IMR-90 (cell line): ENCODE data around the gene TACC3. TPM values are rescaled to one million over a fixed set of nuclear protein-coding genes. Genes with fewer than 3 reads are reported as not detected.
A peak's percentile ranks its signal among the peaks of the same experiment; 100 is the strongest.

ENCODE experiments used
- ATAC-seq: fragments of 200-7000 bp; cut with Tn5 transposase; 2 replicates; pipeline ENCODE4 v1.9.1; 2020; ENCODE audit warnings: low read depth, mild to moderate bottlenecking, moderate library complexity
- BruUV-seq: library from RNA; stranded (reverse); fragments of 400-500 nt; replicated peaks from 2 replicates; lab custom pipeline; 2021; lab: Mats Ljungman, UMichigan
- CTCF ChIA-PET: fragments of 300-600 bp; formaldehyde crosslinking; extraction: SDS; loops from one replicate; lab custom pipeline; 2021; ENCODE audit warnings: antibody characterized with exemption; lab: Yijun Ruan, JAX
- POLR2A ChIA-PET: fragments of 300-600 bp; sonication (Branson Sonifier 250); formaldehyde crosslinking; loops from one replicate; lab custom pipeline; 2022; ENCODE audit warnings: antibody characterized with exemption; ENCODE audit not compliant: unreplicated experiment; lab: Charles Lee
- DNase-seq: peaks from one replicate; pipeline ENCODE4 v3.0.0; 2013
- H2AFZ ChIP-seq: replicated peaks from 2 replicates; pipeline ENCODE3; 2013; ENCODE audit warnings: low read length, mild to moderate bottlenecking; ENCODE audit not compliant: poor library complexity
- H2AK5ac ChIP-seq: 2 replicates; pipeline ENCODE4 v1.6.1; 2013; ENCODE audit warnings: low read depth, low read length, inconsistent platforms
- H2AK9ac ChIP-seq: replicated peaks from 2 replicates; pipeline ENCODE3; 2013; ENCODE audit warnings: mild to moderate bottlenecking, low read depth, low read length, moderate library complexity; ENCODE audit not compliant: poor library complexity
- H2BK120ac ChIP-seq: 2 replicates; pipeline ENCODE4 v1.6.1; 2013; ENCODE audit warnings: low read depth, low read length, inconsistent platforms
- H2BK15ac ChIP-seq: 3 replicates; pipeline ENCODE4 v1.6.1; 2013; ENCODE audit warnings: low read depth, low read length, inconsistent platforms
- H2BK20ac ChIP-seq: 2 replicates; pipeline ENCODE4 v1.6.1; 2013; ENCODE audit warnings: low read depth, mild to moderate bottlenecking, inconsistent platforms, low read length, moderate library complexity
- H2BK5ac ChIP-seq: 2 replicates; pipeline ENCODE4 v1.6.1; 2013; ENCODE audit warnings: mild to moderate bottlenecking, low read depth, low read length, inconsistent platforms; ENCODE audit not compliant: poor library complexity, severe bottlenecking
- H3K14ac ChIP-seq: replicated peaks from 2 replicates; pipeline ENCODE4 v1.6.1; 2013; ENCODE audit warnings: low read depth, low read length, inconsistent platforms
- H3K18ac ChIP-seq: 2 replicates; pipeline ENCODE4 v1.6.1; 2013; ENCODE audit warnings: low read depth, low read length, control low read depth
- H3K23ac ChIP-seq: 2 replicates; pipeline ENCODE4 v1.6.1; 2013; ENCODE audit warnings: low read depth, low read length, inconsistent platforms
- H3K27ac ChIP-seq: 2 replicates; pipeline ENCODE4 v1.5.1; 2013; ENCODE audit warnings: mild to moderate bottlenecking, control low read depth, low read length; ENCODE audit not compliant: insufficient read depth
- H3K27me3 ChIP-seq: 2 replicates; pipeline ENCODE4 v1.6.1; 2013; ENCODE audit warnings: low read length; ENCODE audit not compliant: control insufficient read depth, insufficient read depth
- H3K36me3 ChIP-seq: 2 replicates; pipeline ENCODE4 v1.6.1; 2013; ENCODE audit warnings: low read length, mixed read lengths; ENCODE audit not compliant: control insufficient read depth, insufficient read depth
- H3K4ac ChIP-seq: 2 replicates; pipeline ENCODE4 v1.6.1; 2013; ENCODE audit warnings: low read depth, low read length, inconsistent platforms
- H3K4me1 ChIP-seq: 2 replicates; pipeline ENCODE4 v1.6.1; 2013; ENCODE audit warnings: low read length, mixed read lengths; ENCODE audit not compliant: control insufficient read depth, insufficient read depth
- H3K4me2 ChIP-seq: 2 replicates; pipeline ENCODE4 v1.6.1; 2013; ENCODE audit warnings: low read depth, mild to moderate bottlenecking, control low read depth, low read length, moderate library complexity
- H3K4me3 ChIP-seq: 2 replicates; pipeline ENCODE4 v1.5.1; 2013; ENCODE audit warnings: low read depth, mild to moderate bottlenecking, control low read depth, low read length, moderate library complexity; ENCODE audit not compliant: insufficient read depth
- H3K56ac ChIP-seq: 2 replicates; pipeline ENCODE4 v1.6.1; 2013; ENCODE audit warnings: low read length, inconsistent platforms; ENCODE audit not compliant: insufficient read depth; ENCODE audit errors: extremely low read depth
- H3K79me1 ChIP-seq, 2 experiments: 2 replicates each; pipeline ENCODE4 v1.6.1; 2013; ENCODE audit warnings: low read length in 2 of 2, inconsistent platforms in 1 of 2, low read depth in 1 of 2
- H3K9ac ChIP-seq: 2 replicates; pipeline ENCODE4 v1.6.1; 2013; ENCODE audit warnings: low read depth, low read length, control low read depth
- H3K9me1 ChIP-seq: 2 replicates; pipeline ENCODE4 v1.6.1; 2013; ENCODE audit warnings: low read length, inconsistent platforms; ENCODE audit not compliant: insufficient read depth
- H3K9me3 ChIP-seq: 2 replicates; pipeline ENCODE4 v1.6.1; 2013; ENCODE audit warnings: low read length; ENCODE audit not compliant: control insufficient read depth, insufficient read depth
- H4K20me1 ChIP-seq: 2 replicates; pipeline ENCODE4 v1.6.1; 2013; ENCODE audit warnings: low read length, inconsistent platforms; ENCODE audit not compliant: insufficient read depth
- H4K5ac ChIP-seq: 2 replicates; pipeline ENCODE4 v1.6.1; 2013; ENCODE audit warnings: mild to moderate bottlenecking, low read depth, low read length, control low read depth
- H4K8ac ChIP-seq, 2 experiments: 2 replicates each; pipeline ENCODE4 v1.6.1; 2013; ENCODE audit warnings: low read depth in 2 of 2, low read length in 2 of 2, control low read depth in 1 of 2, inconsistent platforms in 1 of 2
- H4K91ac ChIP-seq: 2 replicates; pipeline ENCODE4 v1.6.1; 2013; ENCODE audit warnings: low read depth, low read length, inconsistent platforms; ENCODE audit not compliant: insufficient read depth
- BHLHE40 ChIP-seq: fragments of 150-350 bp; IDR thresholded peaks from 2 replicates; pipeline ENCODE4 v1.6.1; 2016; ENCODE audit warnings: mild to moderate bottlenecking, low read depth, low read length
- CTCF ChIP-seq: conservative IDR thresholded peaks from 2 replicates; pipeline ENCODE4 v1.5.1; 2012; ENCODE audit warnings: mild to moderate bottlenecking, low read depth, low read length, improper control_type of control experiment
- MAFK ChIP-seq: IDR thresholded peaks from 2 replicates; pipeline ENCODE4 v1.6.1; 2012; ENCODE audit warnings: low read depth, low read length, improper control_type of control experiment
- MAZ ChIP-seq: IDR thresholded peaks from 2 replicates; pipeline ENCODE4 v1.6.1; 2012; ENCODE audit warnings: low read depth, mild to moderate bottlenecking, low read length, improper control_type of control experiment, moderate library complexity, borderline replicate concordance
- MXI1 ChIP-seq: IDR thresholded peaks from 2 replicates; pipeline ENCODE4 v1.6.1; 2012; ENCODE audit warnings: low read depth, mild to moderate bottlenecking, low read length, moderate library complexity, borderline replicate concordance
- NFE2L2 ChIP-seq: fragments of 150-350 bp; IDR thresholded peaks from 2 replicates; pipeline ENCODE4 v1.6.1; 2016; ENCODE audit warnings: low read depth, mild to moderate bottlenecking, low read length
- RAD21 ChIP-seq: IDR thresholded peaks from 2 replicates; pipeline ENCODE4 v1.6.1; 2012; ENCODE audit warnings: low read length, improper control_type of control experiment
- RCOR1 ChIP-seq: IDR thresholded peaks from 2 replicates; pipeline ENCODE4 v1.6.1; 2012; ENCODE audit warnings: mild to moderate bottlenecking, low read length, improper control_type of control experiment; ENCODE audit not compliant: insufficient replicate concordance
- SMC3 ChIP-seq: fragments of 150-350 bp; IDR thresholded peaks from 2 replicates; pipeline ENCODE4 v1.6.1; 2016; ENCODE audit warnings: low read depth, mild to moderate bottlenecking, antibody characterized with exemption, low read length, moderate library complexity
- USF2 ChIP-seq: fragments of 150-350 bp; IDR thresholded peaks from 2 replicates; pipeline ENCODE4 v1.6.1; 2017; ENCODE audit warnings: mild to moderate bottlenecking, antibody characterized with exemption, low read length, low read depth
- WGBS, 2 experiments: methylation state at CpG; one replicate each; pipeline versions ENCODE4 v1.1.5 to v1.1.7; 2013; ENCODE audit warnings: missing lambda C conversion rate in 2 of 2; ENCODE audit not compliant: insufficient read length in 1 of 2; ENCODE audit errors: extremely low coverage in 2 of 2; 5-methylcytosine and 5-hydroxymethylcytosine counted together
- dilution Hi-C: fragments of 300-500 bp; cut with HindIII; formaldehyde crosslinking; loops from one replicate; pipeline ENCODE4 v1.14.3; 2018; ENCODE audit warnings: low sequenced_read_pairs; ENCODE audit not compliant: unreplicated experiment
- in situ Hi-C: fragments of 300-500 bp; cut with MboI; formaldehyde crosslinking; loops from 3 replicates; pipeline ENCODE4 v1.14.3; 2019; ENCODE audit warnings: low sequenced_read_pairs, inconsistent platforms, mixed read lengths
- intact Hi-C: fragments of 100-400 bp; cut with micrococcal nuclease; formaldehyde crosslinking; loops from 2 replicates; pipeline ENCODE4 v1.10.0; 2022
- polyA plus RNA-seq, 3 experiments: library from polyadenylated mRNA; depleted of rRNA; stranded (reverse); fragments of >200 nt; gene quantifications; 2 replicates each; pipeline ENCODE4 v1.2.3, GENCODE V29; 2012; ENCODE audit warnings: low replicate concordance in 1 of 3
- total RNA-seq: library from RNA; depleted of rRNA; stranded (reverse); fragments of >200 nt; gene quantifications from 2 replicates; pipeline ENCODE4 v1.2.3, GENCODE V29; 2012

The TACC3 gene
- total and polyA plus RNA-seq, 2 of the 4 experiments (the other 2 are of a cell fraction): 15.1 to 49.7 TPM

- Histone ChIP-seq H2BK20ac (no peak within 1 kb of the TSS), H2BK5ac (no peak within 1 kb of the TSS), H3K4me1 (peaks cover 2% of the 10 kb centered on the region; the same call in 1 of the 2 replicates), H2AK5ac (no peak within 1 kb of the TSS), H3K36me3 (no peaks in the 10 kb centered on the region), H3K27ac (no peak within 1 kb of the TSS), H3K79me1 (no peaks in the 10 kb centered on the region), H3K4me3 (peak within 1 kb of the TSS; percentile 65), H2BK120ac (no peak within 1 kb of the TSS), H2BK15ac (no peak within 1 kb of the TSS), H4K5ac (no peak within 1 kb of the TSS), H3K9me1 (no peaks in the 10 kb centered on the region), H3K9me3 (no peaks in the 10 kb centered on the region), H3K9ac (no peak within 1 kb of the TSS), H4K20me1 (peaks cover 6% of the 10 kb centered on the region), H2AFZ (peak within 1 kb of the TSS; percentile 81), H3K4me2 (peak within 1 kb of the TSS; percentile 20), H3K56ac (no peak within 1 kb of the TSS), H3K4ac (no peak within 1 kb of the TSS), H3K27me3 (peaks cover 54% of the 10 kb centered on the region), H3K23ac (no peak within 1 kb of the TSS), H3K18ac (no peak within 1 kb of the TSS), H3K14ac (no peak within 1 kb of the TSS), H4K8ac (no peak within 1 kb of the TSS), H2AK9ac (peak within 1 kb of the TSS; percentile 0), H4K91ac (no peak within 1 kb of the TSS)
- ATAC-seq: peak; percentile 92
- DNase-seq: no peak
- in situ Hi-C loops (no loop called here), intact Hi-C loops (no loop called here), dilution Hi-C loops (no loop called here)
- ChIA-PET CTCF (interaction anchor here (0.6 kb wide), 1 partner anchor 19 kb away, joined by 5 read pairs; no protein-coding TSS in a partner anchor), POLR2A (no interaction called here)
- 5% methylated on average over 30 of the region's 95 CpGs; no CpG with 5 or more reads in 1 of the 2 experiments for WGBS, 2 experiments
- BruUV-seq: no TSS peak
- no peak for TF ChIP-seq RAD21
- no peak for TF ChIP-seq MXI1
- no peak for TF ChIP-seq MAZ
- TF ChIP-seq CTCF: no peak
- TF ChIP-seq MAFK: no peak
- no peak for TF ChIP-seq SMC3
- no peak for TF ChIP-seq NFE2L2
- TF ChIP-seq USF2: no peak
- no peak for TF ChIP-seq RCOR1
- TF ChIP-seq BHLHE40: no peak
Measured at GRCh38 chr4:1792832-1793495, 71.6 kb downstream of the TACC3 start, which contains the start of gene FGFR3. Gene FGFR3 (plus strand): TSS chr4:1793293. CDS start chr4:1793935, 642 bp downstream.
